Dendritic cell treated with granulocyte-macrophage colony-stimulating factor and Interleukin-4, amounts not matched to agents 40 ng/mL and 50 ng/mL, for 4 days (primary cell): Measurements from ENCODE around the gene MAPK8IP1.
A peak's percentile ranks its signal among the peaks of the same experiment; 100 is the strongest.

Experiments used
- H3K27ac Mint-ChIP-seq: one replicate; pipeline ENCODE4 v1.8.0; 2022; ENCODE audit warnings: mild to moderate bottlenecking, mixed read lengths
- H3K27me3 Mint-ChIP-seq: one replicate; pipeline ENCODE4 v1.8.0; 2022; ENCODE audit warnings: mild to moderate bottlenecking, mixed read lengths
- H3K36me3 Mint-ChIP-seq: one replicate; pipeline ENCODE4 v1.8.0; 2022; ENCODE audit warnings: low read depth, mixed read lengths
- H3K4me1 Mint-ChIP-seq: one replicate; pipeline ENCODE4 v1.8.0; 2022; ENCODE audit warnings: low read depth, mixed read lengths
- H3K4me3 Mint-ChIP-seq: one replicate; pipeline ENCODE4 v1.8.0; 2022; ENCODE audit warnings: mild to moderate bottlenecking, moderate library complexity, mixed read lengths
- H3K9me3 Mint-ChIP-seq: one replicate; pipeline ENCODE4 v1.8.0; 2022; ENCODE audit warnings: mixed read lengths
- intact Hi-C: fragments of 100-400 bp; cut with micrococcal nuclease; formaldehyde crosslinking; loops from one replicate; pipeline ENCODE4 v1.15.0; 2022

The MAPK8IP1 gene

GRCh38 chr11:45917286-45917622 lies 31.8 kb downstream of the MAPK8IP1 start:
- Mint-ChIP-seq H3K4me1 (peaks cover 23% of the 10 kb centered on the region), H3K9me3 (no peaks in the 10 kb centered on the region), H3K36me3 (peaks cover 59% of the 10 kb centered on the region)

GRCh38 chr11:45917623-45918330 lies 32.3 kb downstream of the MAPK8IP1 start, which contains the start of gene PEX16:
TSS of gene PEX16 (minus strand) at chr11:45917877. CDS start at chr11:45917811, 66 bp downstream.
- Mint-ChIP-seq H3K27me3 (peaks cover 21% of the 10 kb centered on the region), H3K4me3 (peak within 1 kb of the TSS; percentile 95), H3K36me3 (peaks cover 54% of the 10 kb centered on the region), H3K9me3 (no peaks in the 10 kb centered on the region), H3K27ac (peak within 1 kb of the TSS; percentile 98), H3K4me1 (peaks cover 23% of the 10 kb centered on the region)
- intact Hi-C loops = loop anchor here (1.0 kb wide), 1 partner anchor 70 kb away; the partner anchor contains the start of gene CRY2

More at GRCh38 chr11:45917286-45917622, 31.8 kb downstream of the MAPK8IP1 start:
- Mint-ChIP-seq H3K4me3 (peak overlapping the region; percentile 95), H3K27ac (peak overlapping the region; percentile 98), H3K27me3 (peaks cover 21% of the 10 kb centered on the region)
- intact Hi-C loops = no loop called here

GRCh38 chr11:45918331-45918941 lies 33.0 kb downstream of the MAPK8IP1 start:
- Mint-ChIP-seq H3K27ac (peak overlapping the region; percentile 98), H3K9me3 (no peaks in the 10 kb centered on the region), H3K4me3 (peak overlapping the region; percentile 95), H3K36me3 (peaks cover 47% of the 10 kb centered on the region), H3K4me1 (peaks cover 28% of the 10 kb centered on the region), H3K27me3 (peaks cover 25% of the 10 kb centered on the region)
- intact Hi-C loops = loop anchor here (1.0 kb wide), 1 partner anchor 71 kb away; the partner anchor contains the start of gene CRY2

GRCh38 chr11:45918962-45919675 lies 33.7 kb downstream of the MAPK8IP1 start:
- intact Hi-C loops = loop anchor here (1.0 kb wide), 1 partner anchor 72 kb away; the partner anchor contains the start of gene CRY2
- peaks cover 40% of the 10 kb centered on the region for H3K36me3 Mint-ChIP-seq
- H3K27ac Mint-ChIP-seq = peak overlapping the region; percentile 98
- peaks cover 30% of the 10 kb centered on the region for H3K27me3 Mint-ChIP-seq
- H3K4me3 Mint-ChIP-seq = peak overlapping the region; percentile 95
- no peaks in the 10 kb centered on the region for H3K9me3 Mint-ChIP-seq
- H3K4me1 Mint-ChIP-seq = peaks cover 29% of the 10 kb centered on the region

DNA sequence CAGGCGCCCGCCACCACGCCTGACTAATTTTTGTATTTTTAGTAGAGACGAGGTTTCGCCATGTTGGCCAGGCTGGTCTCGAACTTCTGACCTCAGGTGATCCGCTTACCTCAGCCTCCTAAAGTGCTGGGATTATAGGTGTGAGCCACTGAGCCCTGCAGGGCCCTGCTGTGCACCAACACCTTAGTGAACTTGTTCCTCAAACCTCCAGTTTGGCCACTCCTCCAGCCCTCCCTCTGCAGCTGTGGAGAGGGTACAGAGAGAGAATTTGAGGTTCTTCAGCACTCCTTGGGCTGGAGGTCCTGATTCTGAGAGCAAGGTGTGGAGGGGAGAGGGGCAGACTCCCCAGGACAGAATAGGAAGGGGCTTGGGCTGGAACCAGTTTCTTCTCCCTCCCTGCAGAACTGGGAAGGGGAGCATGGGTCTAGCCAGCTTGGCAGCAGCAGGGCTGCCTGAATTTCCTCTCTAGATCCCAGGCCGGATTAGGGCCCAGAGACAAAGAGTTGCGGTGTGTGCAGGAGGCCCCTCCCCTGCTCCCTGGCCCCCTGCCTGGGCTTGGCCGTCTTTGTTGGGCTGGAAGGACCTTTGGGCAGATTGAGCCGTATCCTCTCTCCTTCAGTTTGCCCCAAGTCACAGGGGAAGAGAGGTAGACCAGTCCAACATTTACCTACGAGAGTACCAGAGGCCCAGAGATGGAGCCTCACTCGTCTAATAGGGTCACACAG lies 34.5 kb downstream of the MAPK8IP1 start:
- H3K27ac Mint-ChIP-seq = peak overlapping the region; percentile 26
- H3K4me3 Mint-ChIP-seq = no peak overlapping the region
- peaks cover 32% of the 10 kb centered on the region for H3K36me3 Mint-ChIP-seq
- peaks cover 39% of the 10 kb centered on the region for H3K27me3 Mint-ChIP-seq
- no peaks in the 10 kb centered on the region for H3K9me3 Mint-ChIP-seq
- intact Hi-C loops = loop anchor here (1.0 kb wide), 1 partner anchor 9 kb away; no protein-coding TSS in a partner anchor
- peaks cover 29% of the 10 kb centered on the region for H3K4me1 Mint-ChIP-seq

GRCh38 chr11:45920531-45921477 lies 35.4 kb downstream of the MAPK8IP1 start:
- H3K9me3 Mint-ChIP-seq = no peaks in the 10 kb centered on the region
- H3K27ac Mint-ChIP-seq = peak overlapping the region; percentile 26
- no peak overlapping the region for H3K4me3 Mint-ChIP-seq
- intact Hi-C loops = loop anchor here (1.0 kb wide), 1 partner anchor 8 kb away; no protein-coding TSS in a partner anchor
- H3K36me3 Mint-ChIP-seq = peaks cover 23% of the 10 kb centered on the region
- H3K27me3 Mint-ChIP-seq = peaks cover 40% of the 10 kb centered on the region
- peaks cover 23% of the 10 kb centered on the region for H3K4me1 Mint-ChIP-seq

DNA sequence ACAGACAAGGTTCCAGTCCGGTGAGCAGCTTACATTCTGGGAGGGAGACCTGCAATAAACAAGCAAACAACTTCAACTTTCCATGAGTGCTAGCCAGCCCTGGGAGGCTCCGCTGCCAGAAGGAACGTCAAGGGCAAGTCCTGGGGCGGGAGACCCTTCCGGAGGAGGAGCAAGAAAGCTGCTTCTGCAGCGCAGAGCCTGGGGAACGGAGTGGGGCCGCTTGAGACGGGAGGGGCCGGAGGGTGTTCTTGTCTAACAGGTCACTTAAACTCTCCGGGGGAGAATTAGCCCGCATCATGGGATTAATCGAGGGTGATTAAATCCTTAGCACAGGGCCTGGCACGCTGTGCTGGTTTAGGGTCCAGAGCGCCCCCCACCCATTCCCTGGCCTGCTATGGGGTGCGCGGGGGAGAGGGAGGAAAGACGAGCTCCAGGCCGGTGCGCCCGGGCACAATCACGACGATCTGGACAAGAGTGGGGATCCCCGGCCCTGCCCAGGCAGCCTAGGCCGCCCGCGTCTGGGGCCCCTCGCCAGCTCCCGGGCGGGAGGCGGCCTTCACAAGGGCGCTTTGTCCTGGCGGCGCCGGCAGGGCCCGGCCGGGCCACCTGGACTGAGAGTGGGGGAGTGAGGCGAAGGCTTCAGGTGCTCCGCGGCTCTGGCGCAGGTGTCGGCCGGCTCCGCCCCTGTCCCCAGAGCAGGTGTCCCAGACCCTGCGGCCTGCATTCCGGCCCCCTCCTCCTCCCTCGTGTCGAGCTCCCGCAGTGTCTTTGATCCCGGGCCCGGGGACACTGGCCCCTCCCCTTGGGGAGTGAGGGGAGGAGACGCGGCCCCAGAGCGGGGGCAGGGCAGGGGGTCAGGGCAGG lies 36.3 kb downstream of the MAPK8IP1 start:
- intact Hi-C loops = no loop called here
- Mint-ChIP-seq H3K4me3 (peak overlapping the region; percentile 6), H3K36me3 (peaks cover 15% of the 10 kb centered on the region), H3K9me3 (no peaks in the 10 kb centered on the region), H3K27me3 (peaks cover 46% of the 10 kb centered on the region), H3K4me1 (peaks cover 13% of the 10 kb centered on the region), H3K27ac (no peak overlapping the region)

GRCh38 chr11:45922425-45923082 lies 37.1 kb downstream of the MAPK8IP1 start, which contains the start of gene LARGE2:
TSS of gene LARGE2 (plus strand) at chr11:45922656. CDS start at chr11:45922883, 227 bp downstream.
- intact Hi-C loops = no loop called here
- Mint-ChIP-seq H3K4me1 (peaks cover 10% of the 10 kb centered on the region), H3K27ac (no peak within 1 kb of the TSS), H3K27me3 (peaks cover 46% of the 10 kb centered on the region), H3K9me3 (no peaks in the 10 kb centered on the region), H3K4me3 (peak within 1 kb of the TSS; percentile 54), H3K36me3 (peaks cover 13% of the 10 kb centered on the region)

DNA sequence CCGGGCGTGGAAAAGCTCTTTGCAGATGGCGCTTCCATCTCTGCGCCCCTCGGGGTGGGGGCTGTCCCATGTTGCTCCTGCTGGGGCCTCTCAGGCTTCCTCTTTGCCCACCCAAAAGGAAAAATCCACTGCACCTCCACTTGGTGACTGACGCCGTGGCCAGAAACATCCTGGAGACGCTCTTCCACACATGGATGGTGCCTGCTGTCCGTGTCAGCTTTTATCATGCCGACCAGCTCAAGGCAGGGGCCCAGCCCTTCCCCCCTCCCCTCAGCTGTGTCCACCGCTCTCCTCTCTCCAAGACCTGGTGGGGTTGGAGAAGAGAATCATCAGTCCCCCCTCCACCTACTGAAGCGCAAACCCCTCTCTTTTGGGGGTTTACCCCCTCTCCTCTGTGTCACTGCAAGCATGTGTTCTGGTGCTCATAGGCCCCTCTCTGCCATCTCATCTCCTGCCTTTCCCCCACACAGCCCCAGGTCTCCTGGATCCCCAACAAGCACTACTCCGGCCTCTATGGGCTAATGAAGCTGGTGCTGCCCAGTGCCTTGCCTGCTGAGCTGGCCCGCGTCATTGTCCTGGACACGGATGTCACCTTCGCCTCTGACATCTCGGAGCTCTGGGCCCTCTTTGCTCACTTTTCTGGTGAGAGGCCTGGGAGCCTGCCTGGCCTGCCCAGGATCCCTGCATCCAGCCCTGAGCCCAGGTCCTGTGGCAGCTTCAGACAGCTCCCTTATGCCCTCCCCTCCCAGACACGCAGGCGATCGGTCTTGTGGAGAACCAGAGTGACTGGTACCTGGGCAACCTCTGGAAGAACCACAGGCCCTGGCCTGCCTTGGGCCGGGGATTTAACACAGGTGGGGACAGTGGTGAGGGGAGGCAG lies 38.8 kb downstream of the MAPK8IP1 start:
- Mint-ChIP-seq H3K27me3 (peaks cover 47% of the 10 kb centered on the region), H3K9me3 (no peaks in the 10 kb centered on the region), H3K4me1 (peaks cover 5% of the 10 kb centered on the region), H3K27ac (no peak overlapping the region), H3K36me3 (no peaks in the 10 kb centered on the region), H3K4me3 (no peak overlapping the region)
- intact Hi-C loops = no loop called here

- H3K9me3 Mint-ChIP-seq = no peaks in the 10 kb centered on the region
- no peak overlapping the region for H3K4me3 Mint-ChIP-seq
- peaks cover 47% of the 10 kb centered on the region for H3K27me3 Mint-ChIP-seq
- H3K4me1 Mint-ChIP-seq = peaks cover 11% of the 10 kb centered on the region
- peaks cover under 1% of the 10 kb centered on the region for H3K36me3 Mint-ChIP-seq
- no peak overlapping the region for H3K27ac Mint-ChIP-seq
- intact Hi-C loops = no loop called here
Measured at GRCh38 chr11:45924927-45925326, 39.5 kb downstream of the MAPK8IP1 start.

GRCh38 chr11:45925550-45925949 lies 40.1 kb downstream of the MAPK8IP1 start:
- Mint-ChIP-seq H3K36me3 (peaks cover 6% of the 10 kb centered on the region), H3K27ac (no peak overlapping the region), H3K9me3 (no peaks in the 10 kb centered on the region), H3K4me1 (peaks cover 17% of the 10 kb centered on the region), H3K27me3 (peaks cover 48% of the 10 kb centered on the region), H3K4me3 (no peak overlapping the region)
- intact Hi-C loops = no loop called here
